Ascending aorta (tissue), 2 donors: ENCODE data around the gene CIB4. TPM values are rescaled to one million over a fixed set of nuclear protein-coding genes. Genes with fewer than 3 reads are reported as not detected.

Source experiments
- DNase-seq, 2 donors: peaks; one replicate each; pipeline ENCODE4 v3.0.0-alpha.2; 2019; ENCODE audit warnings: low spot score in 2 of 2
- H3K27ac ChIP-seq, 2 donors: fragments of 200-600 bp; sonication (generic); one replicate each; pipeline ENCODE4 v1.5.1; 2016 to 2017; ENCODE audit warnings: mild to moderate bottlenecking in 1 of 2
- H3K27me3 ChIP-seq: fragments of 200-600 bp; sonication (generic); one replicate; pipeline ENCODE4 v1.5.1; 2017
- H3K36me3 ChIP-seq, 2 donors: fragments of 200-600 bp; sonication (generic); one replicate each; pipeline ENCODE4 v1.5.1; 2016
- H3K4me1 ChIP-seq, 2 donors: fragments of 200-600 bp; sonication (generic); one replicate each; pipeline ENCODE4 v1.5.1; 2016 to 2017; ENCODE audit warnings: mild to moderate bottlenecking in 1 of 2
- H3K4me3 ChIP-seq, 2 donors: fragments of 200-600 bp; sonication (generic); one replicate each; pipeline ENCODE4 v1.5.1; 2016 to 2017; ENCODE audit warnings: mild to moderate bottlenecking in 1 of 2
- H3K9me3 ChIP-seq, 2 donors: fragments of 200-600 bp; sonication (generic); one replicate each; pipeline ENCODE4 v1.5.1; 2016
- CTCF ChIP-seq, 3 experiments: fragments of 200-600 bp in 2 of 3; fragments of 450-650 bp in 1 of 3; sonication (generic) in 2 of 3; IDR thresholded peaks; one replicate each; pipeline ENCODE4 v1.5.1; 2016 to 2019; ENCODE audit warnings: antibody characterized with exemption in 3 of 3, mild to moderate bottlenecking in 1 of 3, moderate library complexity in 1 of 3
- intact Hi-C: fragments of 100-400 bp; cut with DNase I; formaldehyde crosslinking; loops from one replicate; pipeline ENCODE4 v1.15.1; 2023
- total RNA-seq: library from RNA; depleted of rRNA; stranded (reverse); fragments of >200 nt; gene quantifications from one replicate; pipeline ENCODE4 v1.1.0, GENCODE V29; 2016

Gene CIB4
- total RNA-seq, 1 donor from 2014 or later = not detected

- intact Hi-C loops = no loop called here
- Histone ChIP-seq H3K9me3 (no peaks in the 10 kb centered on the region), H3K4me3 (no peak overlapping the region), H3K4me1 (peaks cover 0 to 14% of the 10 kb centered on the region in 2 donors), H3K27ac (no peak overlapping the region), H3K27me3 (no peaks in the 10 kb centered on the region), H3K36me3 (no peaks in the 10 kb centered on the region)
- no peak for TF ChIP-seq CTCF (IDR thresholded peaks at IDR 0.05)
- DNase-seq = peak in 1 of 2 donors; percentile 37
Observed at GRCh38 chr2:26566081-26566375, 75.1 kb downstream of the CIB4 start.

GRCh38 chr2:26564121-26564644 is 77.0 kb downstream of the CIB4 start:
- intact Hi-C loops = no loop called here
- TF ChIP-seq CTCF (IDR thresholded peaks at IDR 0.05) = no peak
- Histone ChIP-seq H3K27ac (no peak overlapping the region), H3K9me3 (no peaks in the 10 kb centered on the region), H3K36me3 (no peaks in the 10 kb centered on the region), H3K27me3 (no peaks in the 10 kb centered on the region), H3K4me3 (no peak overlapping the region), H3K4me1 (peaks cover 0 to 14% of the 10 kb centered on the region in 2 donors)
- peak in 1 of 2 donors; percentile 35 for DNase-seq

GRCh38 chr2:26563686-26564085 is 77.5 kb downstream of the CIB4 start:
- H3K9me3 ChIP-seq = no peaks in the 10 kb centered on the region
- H3K27me3 ChIP-seq = no peaks in the 10 kb centered on the region
- peak in 1 of 2 donors; percentile 15 for DNase-seq

GRCh38 chr2:26562811-26563645 is 78.1 kb downstream of the CIB4 start:
- intact Hi-C loops = no loop called here
- no peaks in the 10 kb centered on the region for H3K36me3 ChIP-seq
- peak overlapping the region; percentile 37 to 59 for H3K4me3 ChIP-seq
- no peak overlapping the region for H3K27ac ChIP-seq
- H3K4me1 ChIP-seq = peaks cover 0 to 14% of the 10 kb centered on the region in 2 donors
- no peak for TF ChIP-seq CTCF (IDR thresholded peaks at IDR 0.05)
- H3K9me3 ChIP-seq = no peaks in the 10 kb centered on the region
- no peaks in the 10 kb centered on the region for H3K27me3 ChIP-seq
- DNase-seq = peak in 1 of 2 donors; percentile 60

More at GRCh38 chr2:26563686-26564085, 77.5 kb downstream of the CIB4 start:
- H3K36me3 ChIP-seq = no peaks in the 10 kb centered on the region
- intact Hi-C loops = no loop called here
- TF ChIP-seq CTCF (IDR thresholded peaks at IDR 0.05) = no peak
- peaks cover 0 to 14% of the 10 kb centered on the region in 2 donors for H3K4me1 ChIP-seq
- no peak overlapping the region for H3K4me3 ChIP-seq
- no peak overlapping the region for H3K27ac ChIP-seq

GRCh38 chr2:26561918-26562810 is 79.0 kb downstream of the CIB4 start:
- TF ChIP-seq CTCF (IDR thresholded peaks at IDR 0.05) = peak in 1 of 3 experiments; percentile 30
- peaks cover 0 to 14% of the 10 kb centered on the region in 2 donors for H3K4me1 ChIP-seq
- H3K36me3 ChIP-seq = no peaks in the 10 kb centered on the region
- H3K4me3 ChIP-seq = peak overlapping the region; percentile 37 to 59
- peak in 1 of 2 donors; percentile 63 for DNase-seq
- H3K27me3 ChIP-seq = no peaks in the 10 kb centered on the region
- no peak overlapping the region for H3K27ac ChIP-seq
- H3K9me3 ChIP-seq = no peaks in the 10 kb centered on the region
- intact Hi-C loops = no loop called here
